PFSK-1 (cell line): Measurements from ENCODE around the gene ADAMTS16.

Experiments used
- FOXP2 ChIP-seq: optimal IDR thresholded peaks from 2 replicates; pipeline ENCODE3; 2011; ENCODE audit warnings: borderline replicate concordance, control low read depth, inconsistent platforms; ENCODE audit not compliant: insufficient read depth; ENCODE audit errors: extremely low read length, extremely low read depth
- POLR2AphosphoS5 ChIP-seq: IDR thresholded peaks from 2 replicates; pipeline ENCODE4 v1.6.1; 2012; ENCODE audit warnings: low read depth, mild to moderate bottlenecking, control low read depth, low read length, moderate library complexity
- REST ChIP-seq, 2 experiments: IDR thresholded peaks; 2 replicates each; pipeline versions ENCODE4 v1.6.1 to v1.8.0; 2011 to 2012; ENCODE audit warnings: low read depth in 2 of 2, low read length in 2 of 2, control low read depth in 1 of 2, inconsistent platforms in 1 of 2, mild to moderate bottlenecking in 1 of 2, moderate library complexity in 1 of 2; ENCODE audit not compliant: insufficient read depth in 1 of 2
- SIN3A ChIP-seq: IDR thresholded peaks from 2 replicates; pipeline ENCODE4 v1.6.1; 2012; ENCODE audit warnings: mild to moderate bottlenecking, low read length, moderate library complexity, borderline replicate concordance; ENCODE audit not compliant: insufficient read depth
- TAF1 ChIP-seq: IDR thresholded peaks from 2 replicates; pipeline ENCODE4 v1.6.1; 2012; ENCODE audit warnings: low read length, control low read depth, borderline replicate concordance; ENCODE audit not compliant: insufficient read depth

GRCh38 chr5:5242056-5242455, 101.9 kb downstream of the ADAMTS16 start:
- no peak for TF ChIP-seq TAF1
- no peak for TF ChIP-seq REST (IDR thresholded peaks at IDR 0.05; ENCODE audit: insufficient read depth in 1 of 2, low read depth in 2 of 2, low read length in 2 of 2)
- TF ChIP-seq POLR2AphosphoS5, result no peak
- no peak for TF ChIP-seq SIN3A
- no peak for TF ChIP-seq FOXP2
